ENCODE data around the gene AMIGO3. TPM values are rescaled to one million over a fixed set of nuclear protein-coding genes. Genes with fewer than 3 reads are reported as not detected.

The AMIGO3 gene
- total RNA-seq, 4 donors from 2014 or later = 1.3 to 2.2 TPM; not detected in 2

DNA sequence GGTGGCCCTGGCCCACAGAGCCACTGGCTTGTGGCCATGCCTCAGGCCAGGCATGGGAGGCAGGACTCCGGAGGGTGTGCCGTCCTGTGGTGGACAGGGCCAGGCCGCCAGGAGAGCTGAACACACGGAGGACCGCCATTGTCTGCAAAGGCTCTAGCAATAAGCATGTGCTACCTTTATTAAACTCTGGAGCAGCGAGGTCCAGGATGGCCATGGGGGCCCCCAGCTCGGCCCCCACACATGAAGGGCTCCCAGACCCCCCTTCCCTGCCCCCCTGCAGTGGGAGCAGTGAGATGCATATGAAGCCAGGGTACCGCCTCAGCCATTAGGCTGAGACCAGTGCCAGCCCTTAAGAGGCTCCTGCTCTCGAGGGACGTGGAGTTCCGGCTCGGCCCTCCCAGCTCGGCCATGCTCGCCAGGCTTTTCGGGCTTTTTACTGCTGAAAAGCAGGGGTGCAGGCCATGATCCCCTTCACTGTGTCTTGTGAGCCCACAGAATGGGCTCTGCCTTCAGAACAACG, 2.7 kb downstream of the AMIGO3 start:
- DNase-seq = no peak
- H3K36me3 ChIP-seq = peaks cover 0 to 65% (median 9%) of the 10 kb centered on the region in 3 donors
- H3K9me3 ChIP-seq = no peaks in the 10 kb centered on the region
- intact Hi-C loops (cut with DNase I) = no loop called here
- H3K27me3 ChIP-seq = no peaks in the 10 kb centered on the region
- whole genome bisulfite sequencing, 2 donors = 70 to 80% methylated on average over 1 to 2 of the region's 16 CpGs
- no peak overlapping the region for H3K4me3 ChIP-seq
- H3K4me1 ChIP-seq = peaks cover 15 to 44% (median 18%) of the 10 kb centered on the region in 3 donors
- no peak overlapping the region for H3K27ac ChIP-seq
- TF ChIP-seq, protein P1, sequence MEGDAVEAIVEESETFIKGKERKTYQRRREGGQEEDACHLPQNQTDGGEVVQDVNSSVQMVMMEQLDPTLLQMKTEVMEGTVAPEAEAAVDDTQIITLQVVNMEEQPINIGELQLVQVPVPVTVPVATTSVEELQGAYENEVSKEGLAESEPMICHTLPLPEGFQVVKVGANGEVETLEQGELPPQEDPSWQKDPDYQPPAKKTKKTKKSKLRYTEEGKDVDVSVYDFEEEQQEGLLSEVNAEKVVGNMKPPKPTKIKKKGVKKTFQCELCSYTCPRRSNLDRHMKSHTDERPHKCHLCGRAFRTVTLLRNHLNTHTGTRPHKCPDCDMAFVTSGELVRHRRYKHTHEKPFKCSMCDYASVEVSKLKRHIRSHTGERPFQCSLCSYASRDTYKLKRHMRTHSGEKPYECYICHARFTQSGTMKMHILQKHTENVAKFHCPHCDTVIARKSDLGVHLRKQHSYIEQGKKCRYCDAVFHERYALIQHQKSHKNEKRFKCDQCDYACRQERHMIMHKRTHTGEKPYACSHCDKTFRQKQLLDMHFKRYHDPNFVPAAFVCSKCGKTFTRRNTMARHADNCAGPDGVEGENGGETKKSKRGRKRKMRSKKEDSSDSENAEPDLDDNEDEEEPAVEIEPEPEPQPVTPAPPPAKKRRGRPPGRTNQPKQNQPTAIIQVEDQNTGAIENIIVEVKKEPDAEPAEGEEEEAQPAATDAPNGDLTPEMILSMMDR (IDR thresholded peaks at IDR 0.05) = no peak
- TF ChIP-seq POLR2A (IDR thresholded peaks at IDR 0.05) = no peak

DNA sequence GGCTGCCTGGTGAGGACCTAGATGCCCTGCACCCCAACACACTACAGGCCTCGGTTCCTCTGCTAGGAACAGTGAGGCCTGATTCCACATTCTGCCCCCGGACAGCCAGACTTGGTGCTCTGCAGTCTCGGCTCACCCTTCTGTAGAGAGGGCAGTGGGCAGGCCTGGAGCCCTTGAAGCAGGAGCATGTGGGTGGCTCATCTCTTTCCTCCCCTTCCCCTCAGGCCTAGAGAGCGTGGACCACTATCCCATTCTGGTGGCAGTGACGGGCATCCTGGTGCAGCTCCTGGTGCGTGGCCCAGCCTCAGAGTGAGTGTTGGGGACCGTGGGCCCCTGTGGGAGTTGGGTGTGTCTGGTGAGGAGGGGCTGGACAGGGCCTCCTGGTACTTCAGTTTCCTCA, 3.3 kb downstream of the AMIGO3 start:
- intact Hi-C loops (cut with DNase I) = no loop called here
- Histone ChIP-seq H3K36me3 (peaks cover 0 to 65% (median 9%) of the 10 kb centered on the region in 3 donors), H3K9me3 (no peaks in the 10 kb centered on the region), H3K27ac (no peak overlapping the region), H3K27me3 (no peaks in the 10 kb centered on the region), H3K4me3 (no peak overlapping the region), H3K4me1 (peaks cover 15 to 39% (median 18%) of the 10 kb centered on the region in 3 donors)
- DNase-seq = no peak
- WGBS, 2 donors = 100% methylated on average over 1 of the region's 7 CpGs; no CpG with 5 or more reads in 1 of the 2 donors
- TF ChIP-seq POLR2A (IDR thresholded peaks at IDR 0.05) = no peak
- TF ChIP-seq, protein P1 (IDR thresholded peaks at IDR 0.05) = no peak

DNA sequence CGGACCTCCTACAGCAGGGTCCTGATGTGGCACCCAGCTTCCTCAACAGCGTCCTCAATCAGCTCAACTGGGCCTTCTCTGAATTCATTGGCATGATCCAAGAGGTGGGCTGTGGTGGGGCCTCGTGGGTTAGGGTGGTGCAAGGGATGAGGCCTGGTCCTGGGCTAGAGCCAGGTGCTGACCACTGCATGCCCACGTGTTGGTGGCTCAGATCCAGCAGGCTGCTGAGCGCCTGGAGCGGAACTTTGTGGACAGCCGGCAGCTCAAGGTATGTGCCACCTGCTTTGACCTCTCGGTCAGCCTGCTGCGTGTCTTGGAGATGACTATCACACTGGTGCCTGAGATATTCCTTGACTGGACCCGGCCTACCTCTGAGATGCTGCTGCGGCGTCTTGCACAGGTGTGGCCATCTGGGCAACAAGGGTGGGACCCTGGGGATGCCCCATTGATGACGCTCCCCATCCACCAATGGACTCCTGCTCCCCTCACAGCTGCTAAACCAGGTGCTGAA, 3.8 kb downstream of the AMIGO3 start:
- Histone ChIP-seq H3K4me1 (peaks cover 15 to 34% (median 18%) of the 10 kb centered on the region in 3 donors), H3K4me3 (no peak overlapping the region), H3K27me3 (no peaks in the 10 kb centered on the region), H3K9me3 (no peaks in the 10 kb centered on the region), H3K27ac (no peak overlapping the region), H3K36me3 (peaks cover 0 to 63% (median 9%) of the 10 kb centered on the region in 3 donors)
- 100% methylated on average over 5 to 8 of the region's 13 CpGs for WGBS, 2 donors
- DNase-seq = no peak
- intact Hi-C loops (cut with DNase I) = no loop called here
- TF ChIP-seq POLR2A (IDR thresholded peaks at IDR 0.05) = no peak
- TF ChIP-seq, protein P1 (IDR thresholded peaks at IDR 0.05) = no peak

DNA sequence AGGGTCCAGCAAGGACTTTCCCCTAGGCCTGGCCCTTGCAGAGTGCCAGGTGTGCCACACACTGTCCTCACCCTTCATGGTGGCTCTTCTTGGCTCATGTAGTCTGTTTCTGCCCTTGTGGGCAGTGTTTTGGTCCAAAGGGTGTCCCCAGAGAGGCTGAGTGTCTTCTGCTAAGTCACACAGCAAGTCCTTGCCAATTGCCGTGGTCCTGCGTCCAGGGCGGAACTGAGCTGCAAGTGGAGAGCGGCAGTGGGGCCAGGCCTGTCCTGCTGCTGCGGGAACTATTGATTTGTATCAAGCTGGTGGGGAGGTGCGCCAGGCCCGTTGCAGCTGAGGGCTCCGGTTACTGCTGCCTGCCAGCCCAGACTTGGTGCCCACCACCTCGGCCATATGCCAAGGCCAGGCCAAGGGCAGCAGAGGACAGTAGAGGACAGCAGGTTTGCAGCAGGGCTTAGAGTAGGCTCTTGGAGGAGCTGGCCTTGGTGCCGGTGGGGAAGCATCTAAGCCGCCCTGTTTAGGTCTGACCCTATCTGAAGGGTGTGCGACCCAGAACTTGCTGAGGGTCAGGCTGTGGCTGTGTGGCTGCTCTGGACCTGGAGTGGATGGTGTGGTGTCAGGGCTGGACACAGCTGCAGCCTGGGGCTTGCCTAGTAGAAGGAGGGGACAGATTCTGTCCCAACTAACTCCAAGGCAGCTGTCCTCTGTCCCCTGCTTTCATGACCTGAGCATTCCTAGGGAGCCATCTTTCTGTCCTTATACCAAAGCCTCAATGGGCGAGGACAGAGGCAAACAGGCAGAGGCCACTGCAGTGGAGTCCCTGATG, 4.5 kb downstream of the AMIGO3 start:
- Histone ChIP-seq H3K27ac (no peak overlapping the region), H3K27me3 (no peaks in the 10 kb centered on the region), H3K9me3 (no peaks in the 10 kb centered on the region), H3K36me3 (peaks cover 0 to 59% (median 9%) of the 10 kb centered on the region in 3 donors), H3K4me3 (no peak overlapping the region), H3K4me1 (peaks cover 14 to 26% (median 17%) of the 10 kb centered on the region in 3 donors)
- 95% methylated on average over 3 of the region's 13 CpGs; no CpG with 5 or more reads in 1 of the 2 donors for WGBS, 2 donors
- intact Hi-C loops (cut with DNase I) = no loop called here
- no peak for DNase-seq
- TF ChIP-seq POLR2A (IDR thresholded peaks at IDR 0.05) = no peak
- TF ChIP-seq, protein P1 (IDR thresholded peaks at IDR 0.05) = no peak
